ENCODE data around the gene INPP5A. TPM values are rescaled to one million over a fixed set of nuclear protein-coding genes. Genes with fewer than 3 reads are reported as not detected.

The INPP5A gene
- total RNA-seq, 1 experiment from 2014 or later: 12.3 TPM

GRCh38 chr10:132519382-132520176 is 18.0 kb upstream of the INPP5A start (continued):
- TF ChIP-seq ZBTB33 (IDR thresholded peaks at IDR 0.05; ENCODE audit: extremely low read depth, insufficient replicate concordance, low read length) (no peak), EGR1 (IDR thresholded peaks at IDR 0.05; ENCODE audit: low read depth) (no peak), MAX (IDR thresholded peaks at IDR 0.05) (no peak), SIN3A (IDR thresholded peaks at IDR 0.05; ENCODE audit: low read depth) (no peak), EZH2phosphoT487 (IDR thresholded peaks at IDR 0.05; ENCODE audit: borderline replicate concordance) (no peak)

- ATAC-seq: no peak
- DNase-seq (ENCODE audit: low read depth, low spot score): no peak
- no peaks in the 10 kb centered on the region for H4K20me1 ChIP-seq (ENCODE audit: insufficient read depth)
- H3K4me1 ChIP-seq (ENCODE audit: control insufficient read depth in 1 of 2, insufficient read depth in 2 of 2, low read length in 2 of 2): peaks cover 30 to 41% of the 10 kb centered on the region in 2 experiments
- intact Hi-C loops (cut with micrococcal nuclease): no loop called here
- H3K4me3 ChIP-seq (replicated peaks in 1 of 2; ENCODE audit: low read depth in 1 of 2, low read length in 2 of 2): no peak overlapping the region
- no peak overlapping the region for H3K4me2 ChIP-seq (ENCODE audit: low read length)
- BruUV-seq (replicated peaks): no TSS peak
- ChIA-PET RAD21 (ENCODE audit: low non-redundant PET in 1 of 2, low total read pairs in 2 of 2, uncharacterized antibody in 2 of 2, unreplicated experiment in 2 of 2) (no interaction called here), CTCF (no interaction called here), POLR2A (no interaction called here)
- no peaks in the 10 kb centered on the region for H3K79me2 ChIP-seq (ENCODE audit: insufficient read depth, low read length)
- H3K36me3 ChIP-seq (ENCODE audit: control insufficient read depth in 1 of 2, insufficient read depth in 2 of 2, low read length in 2 of 2): no peaks in the 10 kb centered on the region
- H3K27ac ChIP-seq (ENCODE audit: low read depth, low read length): no peak overlapping the region
- H3K27me3 ChIP-seq (ENCODE audit: insufficient read depth, low read length): no peaks in the 10 kb centered on the region
- no peak for TF ChIP-seq SP1 (IDR thresholded peaks at IDR 0.05; ENCODE audit: low read depth)
- TF ChIP-seq EZH2phosphoT487 (IDR thresholded peaks at IDR 0.05; ENCODE audit: borderline replicate concordance): no peak
- no peak for TF ChIP-seq REST (IDR thresholded peaks at IDR 0.05; ENCODE audit: low read depth)
- no peak for TF ChIP-seq CTCF (IDR thresholded peaks at IDR 0.05 in 2 of 3, conservative IDR thresholded peaks at IDR 0.05 in 1 of 3; ENCODE audit: borderline replicate concordance in 1 of 3, insufficient read depth in 1 of 3, low read depth in 2 of 3, low read length in 2 of 3)
- TF ChIP-seq SRF (IDR thresholded peaks at IDR 0.05; ENCODE audit: low read depth): no peak
- no peak for TF ChIP-seq CBX3 (IDR thresholded peaks at IDR 0.05; ENCODE audit: low read depth)
- TF ChIP-seq ZNF274 (IDR thresholded peaks at IDR 0.05; ENCODE audit: low read depth, low read length): no peak
- no peak for TF ChIP-seq RAD21 (IDR thresholded peaks at IDR 0.05; ENCODE audit: low read depth)
- no peak for TF ChIP-seq POLR2AphosphoS5 (IDR thresholded peaks at IDR 0.05; ENCODE audit: low read depth, low read length)
- TF ChIP-seq YY1 (IDR thresholded peaks at IDR 0.05; ENCODE audit: extremely low read depth, insufficient replicate concordance, low read depth, low read length): no peak
- no peak for TF ChIP-seq EGR1 (IDR thresholded peaks at IDR 0.05; ENCODE audit: low read depth)
- TF ChIP-seq FOSL1 (IDR thresholded peaks at IDR 0.05; ENCODE audit: low read depth): no peak
- TF ChIP-seq JUND (IDR thresholded peaks at IDR 0.05): no peak
- no peak overlapping the region for H3K9ac ChIP-seq (ENCODE audit: low read length)
- H3K9me3 ChIP-seq (ENCODE audit: control insufficient read depth in 1 of 2, insufficient read depth in 1 of 2, low read depth in 1 of 2, low read length in 2 of 2): no peaks in the 10 kb centered on the region
- no peak overlapping the region for H2AFZ ChIP-seq (ENCODE audit: low read depth, low read length, poor library complexity, severe bottlenecking)
- no peaks in the 10 kb centered on the region for H3K9me2 ChIP-seq (ENCODE audit: insufficient read depth)
Observed at GRCh38 chr10:132520177-132520811, 17.3 kb upstream of the INPP5A start.
